ENCODE measurements around the gene SLC26A11.

SLC26A11 gene

GRCh38 chr17:80220054-80220735 is at the start of gene SLC26A11, which contains the start of gene SGSH:
TSS of gene SLC26A11 (plus strand) at chr17:80220427. CDS start at chr17:80221561, 1,134 bp downstream.
TSS of gene SGSH (minus strand) at chr17:80220333. CDS start at chr17:80220313, 20 bp downstream.
- peak within 1 kb of the TSS; percentile 59 for H3K4me3 ChIP-seq (ENCODE audit: low read depth, low read length)
- no peak for TF ChIP-seq CTCF (IDR thresholded peaks at IDR 0.05; ENCODE audit: low read depth, low read length, missing control alignments)
- in situ Hi-C loops (cut with HindIII; ENCODE audit: low sequenced_read_pairs), result no loop called here
- DNase-seq (ENCODE audit: low read depth), result peak; percentile 11

GRCh38 chr17:80171681-80172080 is 48.5 kb upstream of the SLC26A11 start:
- in situ Hi-C loops (cut with HindIII; ENCODE audit: low sequenced_read_pairs), result no loop called here
- DNase-seq (ENCODE audit: low read depth), result no peak
- TF ChIP-seq CTCF (IDR thresholded peaks at IDR 0.05; ENCODE audit: low read depth, low read length, missing control alignments), result no peak
- H3K4me3 ChIP-seq (ENCODE audit: low read depth, low read length), result no peak overlapping the region

- DNase-seq (ENCODE audit: low read depth), result no peak
- in situ Hi-C loops (cut with HindIII; ENCODE audit: low sequenced_read_pairs), result no loop called here
- H3K4me3 ChIP-seq (ENCODE audit: low read depth, low read length), result no peak overlapping the region
- no peak for TF ChIP-seq CTCF (IDR thresholded peaks at IDR 0.05; ENCODE audit: low read depth, low read length, missing control alignments)
Measured at GRCh38 chr17:80173126-80173525, 47.1 kb upstream of the SLC26A11 start.

- TF ChIP-seq CTCF (IDR thresholded peaks at IDR 0.05; ENCODE audit: low read depth, low read length, missing control alignments), result no peak
- no peak for DNase-seq (ENCODE audit: low read depth)
- no peak overlapping the region for H3K4me3 ChIP-seq (ENCODE audit: low read depth, low read length)
- in situ Hi-C loops (cut with HindIII; ENCODE audit: low sequenced_read_pairs), result no loop called here
Measured at GRCh38 chr17:80173916-80174315, 46.3 kb upstream of the SLC26A11 start.

- TF ChIP-seq CTCF (IDR thresholded peaks at IDR 0.05; ENCODE audit: low read depth, low read length, missing control alignments), result no peak
- in situ Hi-C loops (cut with HindIII; ENCODE audit: low sequenced_read_pairs), result no loop called here
- no peak for DNase-seq (ENCODE audit: low read depth)
- no peak overlapping the region for H3K4me3 ChIP-seq (ENCODE audit: low read depth, low read length)
Measured at GRCh38 chr17:80176757-80177156, 43.5 kb upstream of the SLC26A11 start.

GRCh38 chr17:80177986-80178595 is 42.1 kb upstream of the SLC26A11 start:
- in situ Hi-C loops (cut with HindIII; ENCODE audit: low sequenced_read_pairs), result no loop called here
- TF ChIP-seq CTCF (IDR thresholded peaks at IDR 0.05; ENCODE audit: low read depth, low read length, missing control alignments), result no peak

More at GRCh38 chr17:80177986-80178595, 42.1 kb upstream of the SLC26A11 start:
- H3K4me3 ChIP-seq (ENCODE audit: low read depth, low read length), result no peak overlapping the region
- DNase-seq (ENCODE audit: low read depth), result no peak
